GM12801 (cell line): ENCODE data around the gene ZNF552.

Source experiments
- TF ChIP-seq, protein P1 (sequence below): IDR thresholded peaks from one replicate; pipeline ENCODE4 v1.5.1; 2011; ENCODE audit warnings: control low read depth; ENCODE audit not compliant: insufficient read length; ENCODE audit errors: extremely low read depth

ZNF552 gene

GRCh38 chr19:57788114-57788692 is 26.5 kb downstream of the ZNF552 start:
- TF ChIP-seq, protein P1, sequence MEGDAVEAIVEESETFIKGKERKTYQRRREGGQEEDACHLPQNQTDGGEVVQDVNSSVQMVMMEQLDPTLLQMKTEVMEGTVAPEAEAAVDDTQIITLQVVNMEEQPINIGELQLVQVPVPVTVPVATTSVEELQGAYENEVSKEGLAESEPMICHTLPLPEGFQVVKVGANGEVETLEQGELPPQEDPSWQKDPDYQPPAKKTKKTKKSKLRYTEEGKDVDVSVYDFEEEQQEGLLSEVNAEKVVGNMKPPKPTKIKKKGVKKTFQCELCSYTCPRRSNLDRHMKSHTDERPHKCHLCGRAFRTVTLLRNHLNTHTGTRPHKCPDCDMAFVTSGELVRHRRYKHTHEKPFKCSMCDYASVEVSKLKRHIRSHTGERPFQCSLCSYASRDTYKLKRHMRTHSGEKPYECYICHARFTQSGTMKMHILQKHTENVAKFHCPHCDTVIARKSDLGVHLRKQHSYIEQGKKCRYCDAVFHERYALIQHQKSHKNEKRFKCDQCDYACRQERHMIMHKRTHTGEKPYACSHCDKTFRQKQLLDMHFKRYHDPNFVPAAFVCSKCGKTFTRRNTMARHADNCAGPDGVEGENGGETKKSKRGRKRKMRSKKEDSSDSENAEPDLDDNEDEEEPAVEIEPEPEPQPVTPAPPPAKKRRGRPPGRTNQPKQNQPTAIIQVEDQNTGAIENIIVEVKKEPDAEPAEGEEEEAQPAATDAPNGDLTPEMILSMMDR: no peak

GRCh38 chr19:57786906-57787305 is 27.8 kb downstream of the ZNF552 start:
- TF ChIP-seq, protein P1: no peak

DNA sequence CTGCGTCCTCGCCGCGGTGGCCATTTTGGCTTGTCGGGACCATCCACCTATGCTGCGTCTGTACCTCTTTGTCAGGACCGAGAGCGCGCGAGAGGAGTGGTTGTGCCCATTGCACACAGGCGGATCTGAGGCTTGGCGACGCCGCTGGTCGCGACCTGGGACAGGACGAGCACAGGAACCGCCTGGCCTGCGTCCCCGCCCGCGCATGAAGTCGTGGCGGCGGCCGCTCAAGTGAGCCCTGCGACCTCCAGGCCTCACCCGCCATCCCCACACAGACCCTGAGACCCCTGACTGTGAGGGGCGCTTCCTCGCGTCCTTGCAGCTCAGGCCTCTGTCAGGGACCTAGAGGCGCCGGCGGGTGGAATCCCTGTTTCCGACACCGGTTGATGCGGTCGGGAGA is 28.4 kb downstream of the ZNF552 start:
- TF ChIP-seq, protein P1: no peak

DNA sequence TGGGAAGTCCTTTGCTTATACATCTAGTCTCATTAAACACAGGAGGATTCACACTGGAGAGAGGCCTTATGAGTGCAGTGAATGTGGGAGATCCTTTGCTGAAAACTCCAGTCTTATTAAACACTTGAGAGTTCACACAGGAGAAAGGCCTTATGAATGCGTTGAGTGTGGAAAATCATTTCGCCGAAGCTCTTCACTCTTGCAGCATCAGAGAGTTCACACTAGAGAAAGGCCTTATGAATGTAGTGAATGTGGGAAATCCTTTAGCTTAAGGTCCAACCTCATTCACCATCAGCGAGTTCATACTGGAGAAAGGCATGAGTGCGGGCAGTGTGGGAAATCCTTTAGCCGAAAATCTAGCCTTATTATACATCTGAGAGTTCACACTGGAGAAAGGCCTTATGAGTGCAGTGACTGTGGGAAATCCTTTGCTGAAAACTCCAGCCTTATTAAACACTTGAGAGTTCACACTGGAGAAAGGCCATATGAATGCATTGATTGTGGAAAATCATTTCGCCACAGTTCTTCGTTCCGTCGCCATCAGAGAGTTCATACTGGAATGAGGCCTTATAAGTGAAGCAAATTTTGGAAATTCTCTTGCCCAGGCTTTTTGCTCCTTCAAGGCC is 35.4 kb downstream of the ZNF552 start:
- TF ChIP-seq, protein P1: no peak

DNA sequence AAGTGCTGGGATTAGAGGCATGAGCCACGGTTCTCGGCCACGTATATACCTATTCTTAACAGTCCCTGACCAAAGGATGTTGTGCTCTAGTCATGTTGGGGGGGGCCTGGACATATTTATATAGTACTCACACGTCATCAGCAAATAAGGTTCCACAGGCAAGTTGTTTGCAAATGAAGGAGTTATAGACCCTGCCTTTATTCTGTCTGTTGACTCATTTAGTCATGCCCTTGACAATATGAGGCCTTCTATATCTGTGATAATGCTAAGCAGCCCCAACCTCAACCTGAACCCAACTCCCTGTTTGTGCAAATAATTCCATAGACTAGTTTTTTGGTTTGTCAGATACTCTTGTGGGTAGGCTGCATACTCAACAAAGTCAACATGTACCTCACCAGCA is 36.4 kb downstream of the ZNF552 start:
- TF ChIP-seq, protein P1: no peak

GRCh38 chr19:57776764-57777296 is 37.9 kb downstream of the ZNF552 start:
- TF ChIP-seq, protein P1: no peak

DNA sequence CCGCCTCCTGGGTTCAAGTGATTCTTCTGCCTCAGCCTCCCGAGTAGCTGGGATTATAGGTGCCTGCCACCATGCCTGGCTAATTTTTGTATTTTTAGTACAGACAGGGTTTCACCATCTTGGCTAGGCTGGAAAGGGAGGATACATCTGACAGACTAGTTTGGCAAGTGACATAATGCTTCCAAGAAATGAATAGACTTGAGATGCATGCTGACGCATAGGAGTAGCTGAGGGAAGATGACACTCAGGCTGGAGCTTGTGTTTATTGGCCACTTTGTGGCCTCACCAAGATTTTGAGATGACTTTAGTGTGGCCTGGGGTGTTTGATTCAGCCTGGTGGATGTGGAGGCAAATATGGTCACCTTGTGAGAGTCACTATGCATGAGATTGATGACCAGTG is 41.2 kb downstream of the ZNF552 start:
- TF ChIP-seq, protein P1: no peak
